Measurements from ENCODE around the gene DLEC1. TPM values are rescaled to one million over a fixed set of nuclear protein-coding genes. Genes with fewer than 3 reads are reported as not detected.

DLEC1 gene
- total and polyA plus RNA-seq, 11 donors: 0.06 to 1.3 (median 0.16) TPM; not detected in 1

- H3K9me3 ChIP-seq: no peaks in the 10 kb centered on the region
- H3K27me3 ChIP-seq: no peaks in the 10 kb centered on the region
- peaks cover 0 to 45% (median 20%) of the 10 kb centered on the region in 12 donors for H3K4me1 ChIP-seq
- peak overlapping the region; percentile 29 to 69 (median 65) for H3K4me3 ChIP-seq
- intact Hi-C loops (cut with DNase I): loop anchor here in 1 of 10 donors (2.0 kb wide), 1 partner anchor 139 kb away; no protein-coding TSS in a partner anchor
- H3K27ac ChIP-seq: peak overlapping the region; percentile 44 to 94 (median 81)
- peak in 1 of 2 donors; percentile 45 for TF ChIP-seq POLR2A (IDR thresholded peaks at IDR 0.05)
- TF ChIP-seq, protein P1, sequence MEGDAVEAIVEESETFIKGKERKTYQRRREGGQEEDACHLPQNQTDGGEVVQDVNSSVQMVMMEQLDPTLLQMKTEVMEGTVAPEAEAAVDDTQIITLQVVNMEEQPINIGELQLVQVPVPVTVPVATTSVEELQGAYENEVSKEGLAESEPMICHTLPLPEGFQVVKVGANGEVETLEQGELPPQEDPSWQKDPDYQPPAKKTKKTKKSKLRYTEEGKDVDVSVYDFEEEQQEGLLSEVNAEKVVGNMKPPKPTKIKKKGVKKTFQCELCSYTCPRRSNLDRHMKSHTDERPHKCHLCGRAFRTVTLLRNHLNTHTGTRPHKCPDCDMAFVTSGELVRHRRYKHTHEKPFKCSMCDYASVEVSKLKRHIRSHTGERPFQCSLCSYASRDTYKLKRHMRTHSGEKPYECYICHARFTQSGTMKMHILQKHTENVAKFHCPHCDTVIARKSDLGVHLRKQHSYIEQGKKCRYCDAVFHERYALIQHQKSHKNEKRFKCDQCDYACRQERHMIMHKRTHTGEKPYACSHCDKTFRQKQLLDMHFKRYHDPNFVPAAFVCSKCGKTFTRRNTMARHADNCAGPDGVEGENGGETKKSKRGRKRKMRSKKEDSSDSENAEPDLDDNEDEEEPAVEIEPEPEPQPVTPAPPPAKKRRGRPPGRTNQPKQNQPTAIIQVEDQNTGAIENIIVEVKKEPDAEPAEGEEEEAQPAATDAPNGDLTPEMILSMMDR (IDR thresholded peaks at IDR 0.05): peak in 5 of 12 donors; percentile 5 to 30 (median 23)
- H3K36me3 ChIP-seq: no peaks in the 10 kb centered on the region
- ATAC-seq (peak; percentile 17 to 71 (median 62)), DNase-seq (peak; percentile 82 to 91 (median 87))
- WGBS, 4 donors: 11 to 20% (median 15%) methylated on average over 37 to 49 of the region's 49 CpGs
These were observed 45.0 kb upstream of the DLEC1 start for GRCh38 chr3:37993820-37994638.

DNA sequence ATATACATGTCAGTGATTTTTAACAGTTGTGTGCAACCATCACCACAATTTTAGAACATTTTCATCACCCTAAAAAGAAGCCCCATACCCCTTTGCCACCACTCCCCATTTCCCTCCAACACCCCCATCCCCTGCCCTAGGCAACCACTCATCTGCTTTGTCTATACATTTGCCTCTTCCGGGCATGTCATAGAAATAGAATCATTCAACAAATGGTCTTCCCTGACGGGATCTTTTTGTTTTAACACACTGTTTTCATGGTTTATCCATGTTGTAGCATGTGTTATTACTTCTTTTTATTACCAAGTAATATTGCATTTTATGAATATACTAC, 44.4 kb upstream of the DLEC1 start:
- WGBS, 4 donors: 50 to 57% (median 54%) methylated on average over 2 of the region's 2 CpGs

GRCh38 chr3:37995652-37996641, 43.1 kb upstream of the DLEC1 start:
- 88 to 92% (median 89%) methylated on average over 10 of the region's 10 CpGs for WGBS, 4 donors
- Histone ChIP-seq H3K4me3 (no peak overlapping the region), H3K27me3 (no peaks in the 10 kb centered on the region), H3K9me3 (no peaks in the 10 kb centered on the region), H3K27ac (no peak overlapping the region), H3K4me1 (peaks cover 0 to 55% (median 24%) of the 10 kb centered on the region in 12 donors), H3K36me3 (peaks cover 0 to 3% (median 0%) of the 10 kb centered on the region in 9 donors)
- ATAC-seq: no peak
- TF ChIP-seq POLR2A (IDR thresholded peaks at IDR 0.05): no peak
- TF ChIP-seq, protein P1 (IDR thresholded peaks at IDR 0.05): no peak
- intact Hi-C loops (cut with DNase I): loop anchor here in 1 of 10 donors (2.0 kb wide), 1 partner anchor 141 kb away; no protein-coding TSS in a partner anchor
- DNase-seq: peak in 1 of 5 donors; percentile 15

More for the DNA sequence above, 44.4 kb upstream of the DLEC1 start:
- peak overlapping the region; percentile 29 to 69 (median 65) for H3K4me3 ChIP-seq
- intact Hi-C loops (cut with DNase I): loop anchor here in 1 of 10 donors (2.0 kb wide), 1 partner anchor 140 kb away; no protein-coding TSS in a partner anchor
- no peak for TF ChIP-seq POLR2A (IDR thresholded peaks at IDR 0.05)
- TF ChIP-seq, protein P1 (IDR thresholded peaks at IDR 0.05): no peak
- no peaks in the 10 kb centered on the region for H3K9me3 ChIP-seq
- H3K36me3 ChIP-seq: no peaks in the 10 kb centered on the region
- peak overlapping the region in 10 of 12 donors; percentile 63 to 94 (median 81) for H3K27ac ChIP-seq
- H3K27me3 ChIP-seq: no peaks in the 10 kb centered on the region
- H3K4me1 ChIP-seq: peaks cover 0 to 51% (median 24%) of the 10 kb centered on the region in 12 donors
- ATAC-seq (no peak), DNase-seq (no peak)
